ENCODE results near the gene ENKUR. TPM values are rescaled to one million over a fixed set of nuclear protein-coding genes. Genes with fewer than 3 reads are reported as not detected.

Gene ENKUR
- total and polyA plus RNA-seq, 2 experiments from 2014 or later, result 0.44 TPM; not detected in 1

- TF ChIP-seq NANOG (IDR thresholded peaks at IDR 0.05; ENCODE audit: borderline replicate concordance) (no peak), POLR2AphosphoS5 (IDR thresholded peaks at IDR 0.05; ENCODE audit: low read depth) (no peak), EZH2 (IDR thresholded peaks at IDR 0.05; ENCODE audit: low read depth, unreplicated experiment) (no peak), ZNF462 (CRISPR knock-in tag; IDR thresholded peaks at IDR 0.05) (no peak), CTCF (conservative IDR thresholded peaks at IDR 0.05; ENCODE audit: low read depth in 2 of 2) (no peak), ETS1 (IDR thresholded peaks at IDR 0.05) (no peak), STAT1 (IDR thresholded peaks at IDR 0.05; ENCODE audit: unreplicated experiment) (no peak), CREB1 (CRISPR knock-in tag; IDR thresholded peaks at IDR 0.05; ENCODE audit: low read depth) (no peak), EZH2phosphoT487 (IDR thresholded peaks at IDR 0.05; ENCODE audit: unreplicated experiment) (no peak), ZNF331 (CRISPR knock-in tag; IDR thresholded peaks at IDR 0.05; ENCODE audit: low read depth) (no peak), JUNB (IDR thresholded peaks at IDR 0.05; ENCODE audit: unreplicated experiment) (no peak), ZNF114 (CRISPR knock-in tag; IDR thresholded peaks at IDR 0.05) (no peak)
- TF ChIP-seq, protein P1, sequence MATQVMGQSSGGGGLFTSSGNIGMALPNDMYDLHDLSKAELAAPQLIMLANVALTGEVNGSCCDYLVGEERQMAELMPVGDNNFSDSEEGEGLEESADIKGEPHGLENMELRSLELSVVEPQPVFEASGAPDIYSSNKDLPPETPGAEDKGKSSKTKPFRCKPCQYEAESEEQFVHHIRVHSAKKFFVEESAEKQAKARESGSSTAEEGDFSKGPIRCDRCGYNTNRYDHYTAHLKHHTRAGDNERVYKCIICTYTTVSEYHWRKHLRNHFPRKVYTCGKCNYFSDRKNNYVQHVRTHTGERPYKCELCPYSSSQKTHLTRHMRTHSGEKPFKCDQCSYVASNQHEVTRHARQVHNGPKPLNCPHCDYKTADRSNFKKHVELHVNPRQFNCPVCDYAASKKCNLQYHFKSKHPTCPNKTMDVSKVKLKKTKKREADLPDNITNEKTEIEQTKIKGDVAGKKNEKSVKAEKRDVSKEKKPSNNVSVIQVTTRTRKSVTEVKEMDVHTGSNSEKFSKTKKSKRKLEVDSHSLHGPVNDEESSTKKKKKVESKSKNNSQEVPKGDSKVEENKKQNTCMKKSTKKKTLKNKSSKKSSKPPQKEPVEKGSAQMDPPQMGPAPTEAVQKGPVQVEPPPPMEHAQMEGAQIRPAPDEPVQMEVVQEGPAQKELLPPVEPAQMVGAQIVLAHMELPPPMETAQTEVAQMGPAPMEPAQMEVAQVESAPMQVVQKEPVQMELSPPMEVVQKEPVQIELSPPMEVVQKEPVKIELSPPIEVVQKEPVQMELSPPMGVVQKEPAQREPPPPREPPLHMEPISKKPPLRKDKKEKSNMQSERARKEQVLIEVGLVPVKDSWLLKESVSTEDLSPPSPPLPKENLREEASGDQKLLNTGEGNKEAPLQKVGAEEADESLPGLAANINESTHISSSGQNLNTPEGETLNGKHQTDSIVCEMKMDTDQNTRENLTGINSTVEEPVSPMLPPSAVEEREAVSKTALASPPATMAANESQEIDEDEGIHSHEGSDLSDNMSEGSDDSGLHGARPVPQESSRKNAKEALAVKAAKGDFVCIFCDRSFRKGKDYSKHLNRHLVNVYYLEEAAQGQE (IDR thresholded peaks at IDR 0.05; ENCODE audit: unreplicated experiment), result no peak
- Histone ChIP-seq H3F3A (replicated peaks; ENCODE audit: low read depth) (no peaks in the 10 kb centered on the region), H3K27me3 (ENCODE audit: insufficient read depth) (no peaks in the 10 kb centered on the region), H3K9me2 (ENCODE audit: insufficient read depth) (no peaks in the 10 kb centered on the region), H3K36me3 (ENCODE audit: insufficient read depth) (no peaks in the 10 kb centered on the region), H3K4me1 (ENCODE audit: insufficient read depth) (peaks cover 10% of the 10 kb centered on the region), H4K20me1 (replicated peaks; ENCODE audit: insufficient read depth) (no peaks in the 10 kb centered on the region), H3K27ac (ENCODE audit: low read depth) (no peak overlapping the region), H3K79me2 (replicated peaks; ENCODE audit: insufficient read depth) (no peaks in the 10 kb centered on the region), H3K4me2 (no peak overlapping the region), H3K4me3 (no peak overlapping the region), H2AFZ (no peak overlapping the region)
- DNase-seq (ENCODE audit: low spot score), result no peak
- Mint-ChIP-seq H3K27ac (no peak overlapping the region), H3K4me1 (peaks cover 5% of the 10 kb centered on the region; the same call in 2 of the 3 replicates), H3K27me3 (ENCODE audit: insufficient read depth, low read depth, poor library complexity) (peaks cover 11% of the 10 kb centered on the region), H3K9me3 (peaks cover 7% of the 10 kb centered on the region; the same call in 2 of the 3 replicates), H3K4me3 (no peak overlapping the region), H3K36me3 (ENCODE audit: low read depth) (no peaks in the 10 kb centered on the region; the same call in 2 of the 3 replicates)
- no peak for ATAC-seq
These were observed 1.4 kb downstream of the ENKUR start for GRCh38 chr10:25014579-25014978.

Data from GM23338 (cell line).